Activated CD8-positive, alpha-beta memory T cell treated with anti-CD3 and anti-CD28 coated beads for 48 hours (primary cell): ENCODE measurements around the gene AGA.

ENCODE experiments used
- DNase-seq, 3 experiments: peaks; one replicate each; pipeline ENCODE4 v3.0.0-alpha.2; 2020; ENCODE audit warnings: low read depth in 2 of 3, low spot score in 2 of 3

AGA gene

GRCh38 chr4:177441803-177442622, at the start of gene AGA:
Gene AGA, minus strand, starts transcription at chr4:177442437. Its CDS starts 62 bp downstream, at chr4:177442375.
- peak; percentile 83 to 87 (median 84) for DNase-seq

DNA sequence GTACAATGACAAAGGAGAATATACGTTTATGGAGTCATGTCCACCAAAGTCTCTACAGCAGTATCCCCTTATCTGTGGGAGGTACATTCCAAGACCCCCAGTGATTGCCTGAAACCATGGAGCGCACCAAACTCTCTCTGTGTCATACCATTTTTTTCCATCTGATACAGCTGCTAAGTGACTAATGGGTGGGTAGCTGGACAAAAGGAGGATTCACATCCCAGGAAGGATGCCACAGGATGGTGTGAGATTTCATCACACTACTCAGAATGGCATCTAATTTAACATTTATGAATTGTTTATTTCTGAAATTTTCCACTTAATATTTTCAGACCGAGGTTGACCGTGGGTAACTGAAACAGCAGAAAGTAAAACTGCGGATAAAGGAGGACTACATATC, 49.8 kb upstream of the AGA start:
- DNase-seq = no peak

GRCh38 chr4:177490769-177491168, 48.5 kb upstream of the AGA start:
- DNase-seq = no peak

GRCh38 chr4:177489471-177490246, 47.4 kb upstream of the AGA start:
- DNase-seq = no peak

GRCh38 chr4:177487977-177488376, 45.7 kb upstream of the AGA start:
- DNase-seq = no peak

- DNase-seq = no peak
Observed at GRCh38 chr4:177485528-177485927, 43.3 kb upstream of the AGA start.

GRCh38 chr4:177484613-177485021, 42.4 kb upstream of the AGA start:
- DNase-seq = no peak

- no peak for DNase-seq
Observed at GRCh38 chr4:177483760-177484159, 41.5 kb upstream of the AGA start.

- DNase-seq = no peak
Observed at GRCh38 chr4:177483271-177483670, 41.0 kb upstream of the AGA start.

- no peak for DNase-seq
Observed at GRCh38 chr4:177482367-177482766, 40.1 kb upstream of the AGA start.

DNA sequence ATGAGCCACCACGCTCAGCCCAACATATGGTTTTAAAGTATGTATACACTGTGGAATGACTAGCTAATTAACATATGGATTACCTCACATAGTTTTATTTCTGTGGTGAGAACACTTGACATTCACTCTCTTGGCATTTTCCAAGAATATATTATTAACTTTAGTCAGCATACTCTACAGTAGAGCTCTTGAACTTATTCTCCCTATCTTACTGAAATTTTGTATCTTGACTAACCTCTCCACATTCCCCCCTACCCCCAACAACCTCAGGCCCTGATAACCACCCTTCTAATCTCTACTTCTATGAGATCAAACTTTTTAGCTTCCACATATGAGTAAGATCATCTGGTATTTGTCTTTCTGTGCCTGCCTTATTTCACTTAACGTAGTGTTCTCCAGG, 38.6 kb upstream of the AGA start:
- no peak for DNase-seq

- DNase-seq = no peak
Observed at GRCh38 chr4:177479063-177479462, 36.8 kb upstream of the AGA start.

DNA sequence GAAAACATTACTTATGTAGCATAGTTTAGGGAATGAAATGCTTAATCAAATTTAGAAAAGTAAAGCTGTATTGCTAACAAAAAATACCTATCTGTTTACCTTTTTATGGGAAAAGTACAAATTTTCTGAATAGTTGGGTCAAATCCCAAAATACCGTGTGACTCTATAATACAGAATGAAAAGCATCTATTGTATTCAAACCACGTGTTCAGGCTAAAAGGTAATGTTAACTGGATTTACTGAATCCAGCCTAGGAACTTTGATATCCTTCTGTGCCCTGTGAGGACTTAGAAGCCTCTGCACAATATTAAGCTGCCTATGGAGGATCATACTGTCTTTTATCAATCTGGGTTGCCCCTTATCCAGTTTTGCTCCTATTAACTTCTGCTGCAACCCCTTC, 36.3 kb upstream of the AGA start:
- no peak for DNase-seq

DNA sequence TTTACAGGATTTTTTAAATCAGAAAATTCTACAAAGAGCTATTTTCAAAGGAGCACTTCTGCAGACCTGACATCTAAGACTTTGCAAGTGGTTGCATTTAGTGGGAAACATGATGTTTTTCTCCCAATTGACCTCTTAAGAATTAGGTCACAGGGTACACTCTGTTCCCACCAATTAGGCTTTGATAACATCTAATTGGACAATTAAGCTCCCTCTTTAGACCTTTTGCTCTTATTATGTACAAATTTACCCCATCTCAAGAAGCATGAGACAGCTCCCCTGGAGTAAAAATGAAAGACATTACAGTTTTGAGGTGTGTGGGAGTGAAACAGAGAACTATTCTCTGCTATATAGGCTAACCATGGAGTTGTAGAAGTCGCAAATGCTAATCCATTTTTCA, 31.8 kb upstream of the AGA start:
- DNase-seq = no peak

- no peak for DNase-seq
Observed at GRCh38 chr4:177464026-177464425, 21.8 kb upstream of the AGA start.

DNA sequence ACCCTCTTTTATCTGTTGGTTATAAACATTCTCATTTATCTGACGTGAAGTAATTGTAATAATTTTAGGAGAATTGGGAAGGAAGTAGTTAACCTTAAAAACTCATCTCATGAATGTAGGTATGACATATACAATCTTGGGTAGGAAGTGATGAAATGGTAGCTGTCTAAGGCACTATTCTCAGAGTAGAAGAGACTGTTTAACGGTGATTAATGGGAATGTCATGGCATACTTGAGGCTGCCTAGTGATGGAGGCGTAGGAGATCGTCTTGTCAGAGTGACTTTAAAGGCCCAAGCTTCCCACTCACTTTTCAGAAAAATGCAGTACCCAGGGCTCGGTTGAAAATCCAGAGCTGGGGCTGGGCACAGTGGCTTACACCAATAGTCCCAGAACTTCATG, 19.4 kb upstream of the AGA start:
- DNase-seq = no peak

GRCh38 chr4:177460460-177460859, 18.2 kb upstream of the AGA start:
- DNase-seq = no peak

DNA sequence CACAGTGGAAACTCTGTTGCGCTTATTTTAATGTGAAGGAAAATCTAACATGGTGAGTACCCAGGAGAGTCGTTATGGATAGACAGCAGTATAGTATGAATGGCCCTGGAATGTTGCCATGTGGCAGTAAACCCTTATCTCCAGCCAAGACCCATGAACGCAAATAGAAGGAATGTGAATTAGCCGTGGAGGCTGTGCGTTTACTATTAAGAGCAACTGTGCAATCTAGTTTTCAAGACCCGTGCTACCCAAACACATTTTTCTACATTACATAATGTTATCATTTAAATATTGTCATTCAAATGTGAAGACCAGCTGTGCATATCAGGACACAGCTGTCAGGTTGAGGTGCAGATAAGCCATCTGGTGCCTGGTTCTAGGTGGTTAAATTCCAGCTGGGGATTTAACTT, 13.3 kb upstream of the AGA start:
- no peak for DNase-seq

GRCh38 chr4:177453116-177453515, 10.9 kb upstream of the AGA start:
- no peak for DNase-seq

- no peak for DNase-seq
Observed at GRCh38 chr4:177451108-177451500, 8.9 kb upstream of the AGA start.

DNA sequence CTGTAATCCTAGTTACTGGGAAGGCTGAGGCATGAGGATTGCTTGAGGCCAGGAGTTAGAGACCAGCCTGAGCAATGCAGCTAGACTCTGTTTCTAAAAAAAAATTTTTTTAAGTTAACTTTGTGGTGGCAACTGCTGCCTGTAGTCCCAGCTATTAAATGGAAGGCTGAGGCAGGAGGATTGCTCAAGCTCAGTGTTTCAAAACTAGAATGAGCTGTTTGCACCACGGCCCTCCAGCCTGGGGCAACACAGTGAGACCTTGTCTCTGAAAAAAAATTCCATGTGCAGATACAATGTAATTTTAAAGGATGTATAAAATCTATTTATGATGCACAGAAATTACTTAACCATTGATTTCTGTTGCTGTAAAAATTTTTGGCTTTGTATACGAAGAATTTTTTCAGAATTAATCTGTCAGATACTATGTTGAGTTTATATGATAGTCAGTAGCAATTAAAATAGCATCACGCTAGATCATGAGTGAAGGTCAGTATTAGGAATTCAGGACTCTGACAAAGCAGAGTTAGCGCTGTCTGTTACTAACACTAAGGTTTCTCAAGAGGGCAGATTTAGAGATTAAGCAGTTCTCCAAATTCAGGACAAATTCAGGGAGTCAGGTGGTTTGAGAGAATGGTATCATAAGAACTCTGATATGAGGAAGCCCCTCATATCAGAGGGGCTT, 8.3 kb upstream of the AGA start:
- DNase-seq = no peak

DNA sequence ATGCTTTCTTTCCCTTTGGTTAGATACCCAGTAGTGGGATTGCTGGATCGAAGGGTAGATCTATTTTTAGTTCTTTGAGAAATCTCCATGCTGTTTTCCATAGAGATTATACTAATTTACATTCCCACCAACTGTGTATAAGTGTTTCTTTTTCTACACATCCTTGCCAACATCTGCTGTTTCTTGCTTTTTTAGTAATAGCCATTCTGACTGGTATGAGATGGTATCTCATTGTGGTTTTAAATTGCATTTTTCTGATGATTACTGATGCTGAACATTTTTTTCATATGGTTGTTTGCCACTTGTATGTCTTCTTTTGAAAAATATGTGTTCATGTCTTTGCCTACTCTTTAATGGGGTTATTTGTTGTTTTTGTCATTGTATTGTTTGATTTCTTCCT, 6.6 kb upstream of the AGA start:
- DNase-seq = no peak
